DND-41 (cell line): ENCODE measurements around the gene PIRT.

Source experiments
- CTCF ChIP-seq: IDR thresholded peaks from 2 replicates; pipeline ENCODE4 v1.5.1; 2012; ENCODE audit warnings: borderline replicate concordance, low read length, moderate library complexity, mild to moderate bottlenecking; ENCODE audit not compliant: poor library complexity, severe bottlenecking; ENCODE audit errors: extremely low read depth
- EZH2 ChIP-seq: IDR thresholded peaks from 3 replicates; pipeline ENCODE4 v1.6.1; 2012; ENCODE audit warnings: borderline replicate concordance, low read depth, mild to moderate bottlenecking, moderate library complexity, low read length, inconsistent platforms; ENCODE audit not compliant: severe bottlenecking

GRCh38 chr17:10798332-10798749, 39.5 kb downstream of the PIRT start:
- TF ChIP-seq CTCF (no peak), EZH2 (no peak)
